RWPE2 (cell line): ENCODE measurements around the gene GGA3.

Source experiments
- ATAC-seq: fragments of 200-7000 bp; cut with Tn5 transposase; 3 replicates; pipeline ENCODE4 v1.9.1; 2021; ENCODE audit warnings: low read depth
- DNase-seq: peaks from one replicate; pipeline ENCODE4 v3.0.0-alpha.2; 2020; ENCODE audit warnings: low spot score
- H3K27ac ChIP-seq: fragments of 450-650 bp; 2 replicates; pipeline ENCODE4 v1.5.1; 2017; ENCODE audit warnings: mild to moderate bottlenecking; ENCODE audit not compliant: poor library complexity, severe bottlenecking
- H3K27me3 ChIP-seq: fragments of 250-450 bp; sonication (Bioruptor Pico); 2 replicates; pipeline ENCODE4 v1.5.1; 2021; ENCODE audit warnings: mild to moderate bottlenecking, moderate library complexity; ENCODE audit not compliant: insufficient read depth, poor library complexity, severe bottlenecking
- H3K36me3 ChIP-seq: fragments of 250-450 bp; sonication (Bioruptor Pico); 2 replicates; pipeline ENCODE4 v1.5.1; 2020; ENCODE audit warnings: low read depth, mild to moderate bottlenecking, moderate library complexity
- H3K4me1 ChIP-seq: fragments of 250-450 bp; sonication (Bioruptor Pico); 2 replicates; pipeline ENCODE4 v1.5.1; 2021; ENCODE audit warnings: mild to moderate bottlenecking, moderate library complexity; ENCODE audit not compliant: insufficient read depth, poor library complexity, severe bottlenecking
- H3K4me3 ChIP-seq: fragments of 250-450 bp; sonication (Bioruptor Pico); 2 replicates; pipeline ENCODE4 v1.5.1; 2021; ENCODE audit warnings: mild to moderate bottlenecking, moderate library complexity; ENCODE audit not compliant: severe bottlenecking
- H3K9me3 ChIP-seq: fragments of 250-450 bp; sonication (Bioruptor Pico); 2 replicates; pipeline ENCODE4 v1.5.1; 2021; ENCODE audit warnings: mild to moderate bottlenecking, moderate library complexity; ENCODE audit not compliant: severe bottlenecking
- TF ChIP-seq, protein P1 (sequence below): fragments of 450-650 bp; IDR thresholded peaks from one replicate; pipeline ENCODE4 v1.5.1; 2017; ENCODE audit warnings: mild to moderate bottlenecking, moderate library complexity; ENCODE audit not compliant: poor library complexity, severe bottlenecking

Gene GGA3, protein sequence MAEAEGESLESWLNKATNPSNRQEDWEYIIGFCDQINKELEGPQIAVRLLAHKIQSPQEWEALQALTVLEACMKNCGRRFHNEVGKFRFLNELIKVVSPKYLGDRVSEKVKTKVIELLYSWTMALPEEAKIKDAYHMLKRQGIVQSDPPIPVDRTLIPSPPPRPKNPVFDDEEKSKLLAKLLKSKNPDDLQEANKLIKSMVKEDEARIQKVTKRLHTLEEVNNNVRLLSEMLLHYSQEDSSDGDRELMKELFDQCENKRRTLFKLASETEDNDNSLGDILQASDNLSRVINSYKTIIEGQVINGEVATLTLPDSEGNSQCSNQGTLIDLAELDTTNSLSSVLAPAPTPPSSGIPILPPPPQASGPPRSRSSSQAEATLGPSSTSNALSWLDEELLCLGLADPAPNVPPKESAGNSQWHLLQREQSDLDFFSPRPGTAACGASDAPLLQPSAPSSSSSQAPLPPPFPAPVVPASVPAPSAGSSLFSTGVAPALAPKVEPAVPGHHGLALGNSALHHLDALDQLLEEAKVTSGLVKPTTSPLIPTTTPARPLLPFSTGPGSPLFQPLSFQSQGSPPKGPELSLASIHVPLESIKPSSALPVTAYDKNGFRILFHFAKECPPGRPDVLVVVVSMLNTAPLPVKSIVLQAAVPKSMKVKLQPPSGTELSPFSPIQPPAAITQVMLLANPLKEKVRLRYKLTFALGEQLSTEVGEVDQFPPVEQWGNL

DNA sequence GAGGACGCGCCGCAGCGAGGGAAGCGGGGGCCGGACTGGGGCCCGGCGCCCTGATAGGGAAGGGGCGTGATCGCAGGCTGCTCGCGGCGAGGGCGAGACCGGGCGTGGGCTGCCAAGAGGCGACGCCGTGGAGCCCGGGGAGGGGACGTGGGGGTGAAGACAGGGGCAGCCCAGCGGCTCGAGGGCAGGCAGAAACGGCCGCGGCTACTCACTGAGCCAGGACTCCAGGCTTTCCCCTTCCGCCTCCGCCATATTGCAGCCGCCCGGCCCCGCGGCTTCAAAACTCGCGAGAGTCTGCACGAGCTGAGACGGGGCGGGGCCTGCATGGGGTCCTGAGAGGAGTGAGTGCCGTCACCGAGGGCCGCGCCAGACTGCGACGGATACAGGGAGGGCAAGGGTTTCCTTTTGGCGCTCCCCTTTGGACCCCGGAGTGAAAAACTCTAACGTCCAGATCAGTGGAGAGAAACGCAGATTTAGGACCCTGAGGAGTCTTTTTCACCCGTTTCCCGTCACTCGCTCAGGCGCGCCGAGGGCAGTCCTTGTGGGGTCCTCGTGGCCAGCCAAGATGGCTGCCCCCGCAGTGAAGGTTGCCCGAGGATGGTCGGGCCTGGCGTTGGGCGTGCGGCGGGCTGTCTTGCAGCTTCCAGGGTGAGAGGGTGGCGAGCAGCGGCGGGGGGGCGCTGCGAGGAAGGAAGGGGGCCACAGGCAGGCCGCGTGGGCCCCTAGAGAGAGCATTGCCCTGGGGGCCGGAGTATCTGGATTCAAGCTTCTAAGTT, at the start of gene GGA3, which contains the start of gene MRPS7:
Gene GGA3, minus strand, starts transcription at position 271 of the 776 bp plus-strand sequence. Its CDS starts 19 bp downstream, at position 252.
Gene MRPS7, plus strand, starts transcription at position 544 of the 776 bp plus-strand sequence. Its CDS starts 22 bp downstream, at position 566.
- H3K27ac ChIP-seq = peak within 1 kb of the TSS; percentile 74
- TF ChIP-seq, protein P1, sequence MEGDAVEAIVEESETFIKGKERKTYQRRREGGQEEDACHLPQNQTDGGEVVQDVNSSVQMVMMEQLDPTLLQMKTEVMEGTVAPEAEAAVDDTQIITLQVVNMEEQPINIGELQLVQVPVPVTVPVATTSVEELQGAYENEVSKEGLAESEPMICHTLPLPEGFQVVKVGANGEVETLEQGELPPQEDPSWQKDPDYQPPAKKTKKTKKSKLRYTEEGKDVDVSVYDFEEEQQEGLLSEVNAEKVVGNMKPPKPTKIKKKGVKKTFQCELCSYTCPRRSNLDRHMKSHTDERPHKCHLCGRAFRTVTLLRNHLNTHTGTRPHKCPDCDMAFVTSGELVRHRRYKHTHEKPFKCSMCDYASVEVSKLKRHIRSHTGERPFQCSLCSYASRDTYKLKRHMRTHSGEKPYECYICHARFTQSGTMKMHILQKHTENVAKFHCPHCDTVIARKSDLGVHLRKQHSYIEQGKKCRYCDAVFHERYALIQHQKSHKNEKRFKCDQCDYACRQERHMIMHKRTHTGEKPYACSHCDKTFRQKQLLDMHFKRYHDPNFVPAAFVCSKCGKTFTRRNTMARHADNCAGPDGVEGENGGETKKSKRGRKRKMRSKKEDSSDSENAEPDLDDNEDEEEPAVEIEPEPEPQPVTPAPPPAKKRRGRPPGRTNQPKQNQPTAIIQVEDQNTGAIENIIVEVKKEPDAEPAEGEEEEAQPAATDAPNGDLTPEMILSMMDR = no peak
- no peaks in the 10 kb centered on the region for H3K9me3 ChIP-seq
- H3K27me3 ChIP-seq = no peaks in the 10 kb centered on the region
- peaks cover 6% of the 10 kb centered on the region for H3K4me1 ChIP-seq
- DNase-seq (peak; percentile 97), ATAC-seq (peak; percentile 92)
- peak within 1 kb of the TSS; percentile 71 for H3K4me3 ChIP-seq
- peaks cover 43% of the 10 kb centered on the region for H3K36me3 ChIP-seq

DNA sequence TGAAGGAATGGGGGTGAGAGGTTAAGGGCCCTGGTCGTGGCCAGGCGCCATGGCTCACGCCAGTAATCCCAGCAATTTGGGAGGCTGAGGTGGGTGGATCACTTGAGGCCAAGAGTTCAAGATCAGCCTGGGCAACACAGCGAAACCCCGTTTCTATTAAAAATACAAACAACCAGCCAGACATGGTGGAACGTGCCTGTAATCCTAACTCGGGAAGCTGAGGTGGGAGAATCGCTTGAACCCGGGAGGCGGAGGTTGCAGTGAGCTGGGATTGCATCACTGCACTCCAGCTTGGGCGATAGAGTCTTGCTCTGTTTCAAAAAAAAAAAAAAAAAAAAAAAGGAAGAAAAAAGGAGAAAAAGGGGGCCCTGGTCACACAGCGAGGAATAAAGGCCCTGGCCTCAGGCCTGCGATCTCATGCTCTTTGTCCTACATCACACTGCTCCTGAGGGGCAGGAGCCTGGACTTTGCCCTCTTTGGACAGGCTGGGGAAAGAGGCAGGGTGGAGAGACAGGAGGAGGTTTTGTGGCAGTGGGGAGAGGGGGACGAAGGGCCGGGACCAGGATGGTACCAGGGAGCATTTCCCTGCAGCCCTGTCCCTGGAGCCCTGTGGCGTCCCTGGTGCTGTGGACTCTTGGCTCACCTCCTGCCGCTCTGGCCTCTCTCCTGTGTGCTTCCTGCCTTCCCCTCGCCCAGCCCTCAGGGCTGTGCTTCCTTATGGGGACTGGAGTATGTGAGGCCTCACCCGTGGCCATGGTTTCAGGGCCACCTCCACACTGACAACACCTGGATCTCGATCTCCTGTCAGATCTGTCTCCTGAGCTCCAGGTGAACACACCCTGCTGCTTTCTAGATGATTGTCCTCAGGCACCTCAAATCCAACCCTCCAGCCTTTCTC, 47.6 kb upstream of the GGA3 start:
- no peaks in the 10 kb centered on the region for H3K36me3 ChIP-seq
- TF ChIP-seq, protein P1 = no peak
- H3K9me3 ChIP-seq = no peaks in the 10 kb centered on the region
- H3K27me3 ChIP-seq = no peaks in the 10 kb centered on the region
- no peak overlapping the region for H3K4me3 ChIP-seq
- no peaks in the 10 kb centered on the region for H3K4me1 ChIP-seq
- no peak overlapping the region for H3K27ac ChIP-seq
- no peak for DNase-seq
- peak; percentile 36; the same call in 2 of the 3 replicates for ATAC-seq

DNA sequence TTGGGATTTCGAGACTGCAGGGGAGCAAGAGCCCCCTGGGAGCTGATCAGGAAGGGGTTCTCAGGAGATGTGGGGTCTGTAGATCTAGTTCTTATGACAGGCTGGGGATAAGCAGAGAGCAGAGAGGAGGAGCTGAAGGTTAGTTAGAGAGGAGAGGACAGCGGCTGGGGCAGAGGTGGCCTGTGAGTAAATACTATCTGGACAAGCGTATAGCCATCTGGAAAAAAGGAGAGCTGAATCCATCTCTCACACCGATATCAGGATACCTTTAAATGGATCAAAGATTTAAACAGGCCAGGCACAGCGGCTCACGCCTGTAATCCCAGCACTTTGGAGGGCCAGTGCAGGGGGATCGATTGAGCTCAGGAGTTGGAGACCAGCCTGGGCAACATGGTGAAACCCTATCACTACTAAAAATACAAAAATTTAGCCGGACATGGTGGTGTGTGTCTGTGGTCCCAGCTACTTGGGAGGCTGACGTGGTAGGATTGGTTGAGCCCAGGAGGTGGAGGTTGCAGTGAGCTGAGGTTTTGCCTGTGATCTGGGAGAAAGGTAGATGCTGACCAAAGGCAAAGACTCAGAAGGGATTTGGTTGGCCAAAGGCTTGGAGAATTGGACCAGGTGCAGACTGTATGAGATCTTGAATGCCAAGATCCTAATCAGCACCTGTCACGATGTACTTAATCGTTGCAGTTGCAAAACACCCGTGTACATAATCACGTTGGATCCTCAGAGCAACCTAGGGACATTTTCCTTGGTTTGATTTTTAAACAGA, 46.7 kb upstream of the GGA3 start:
- no peak for DNase-seq
- no peaks in the 10 kb centered on the region for H3K36me3 ChIP-seq
- H3K27me3 ChIP-seq = no peaks in the 10 kb centered on the region
- no peak overlapping the region for H3K27ac ChIP-seq
- no peaks in the 10 kb centered on the region for H3K4me1 ChIP-seq
- TF ChIP-seq, protein P1 = no peak
- H3K4me3 ChIP-seq = no peak overlapping the region
- H3K9me3 ChIP-seq = no peaks in the 10 kb centered on the region
- ATAC-seq = no peak
